ENCODE measurements around the gene MYCL.

DNA sequence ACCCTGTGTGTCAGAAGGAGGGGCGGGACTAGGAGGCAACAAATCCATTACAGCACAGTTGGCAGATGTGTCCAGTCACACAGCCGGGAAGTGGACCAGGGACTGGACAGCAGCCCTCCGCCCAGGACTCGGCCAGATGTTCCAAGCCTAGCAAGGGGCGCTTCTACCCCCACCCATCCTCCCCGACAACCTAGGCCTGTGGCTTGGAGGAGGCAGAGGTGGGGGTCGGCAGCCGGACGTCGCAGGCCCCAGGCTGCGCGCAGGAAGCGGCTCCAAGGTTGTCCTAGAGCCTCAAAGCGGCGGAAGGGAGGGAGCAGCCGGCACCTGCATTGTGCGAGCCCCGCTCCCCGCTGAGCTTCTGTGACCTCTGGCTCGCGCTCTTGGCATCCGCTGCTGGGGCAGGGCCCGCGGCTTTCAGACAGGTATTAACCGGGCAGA, 20.6 kb upstream of the MYCL start:
- TF ChIP-seq HDAC2 (IDR thresholded peaks at IDR 0.05), result no peak
- TF ChIP-seq, protein P1, sequence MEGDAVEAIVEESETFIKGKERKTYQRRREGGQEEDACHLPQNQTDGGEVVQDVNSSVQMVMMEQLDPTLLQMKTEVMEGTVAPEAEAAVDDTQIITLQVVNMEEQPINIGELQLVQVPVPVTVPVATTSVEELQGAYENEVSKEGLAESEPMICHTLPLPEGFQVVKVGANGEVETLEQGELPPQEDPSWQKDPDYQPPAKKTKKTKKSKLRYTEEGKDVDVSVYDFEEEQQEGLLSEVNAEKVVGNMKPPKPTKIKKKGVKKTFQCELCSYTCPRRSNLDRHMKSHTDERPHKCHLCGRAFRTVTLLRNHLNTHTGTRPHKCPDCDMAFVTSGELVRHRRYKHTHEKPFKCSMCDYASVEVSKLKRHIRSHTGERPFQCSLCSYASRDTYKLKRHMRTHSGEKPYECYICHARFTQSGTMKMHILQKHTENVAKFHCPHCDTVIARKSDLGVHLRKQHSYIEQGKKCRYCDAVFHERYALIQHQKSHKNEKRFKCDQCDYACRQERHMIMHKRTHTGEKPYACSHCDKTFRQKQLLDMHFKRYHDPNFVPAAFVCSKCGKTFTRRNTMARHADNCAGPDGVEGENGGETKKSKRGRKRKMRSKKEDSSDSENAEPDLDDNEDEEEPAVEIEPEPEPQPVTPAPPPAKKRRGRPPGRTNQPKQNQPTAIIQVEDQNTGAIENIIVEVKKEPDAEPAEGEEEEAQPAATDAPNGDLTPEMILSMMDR (IDR thresholded peaks at IDR 0.05 in 2 of 3, conservative IDR thresholded peaks at IDR 0.05 in 1 of 3; ENCODE audit: control insufficient read depth in 2 of 3, extremely low read depth in 1 of 3, insufficient read depth in 1 of 3, low read depth in 3 of 3, low read length in 3 of 3), result no peak
- TF ChIP-seq, protein P2, sequence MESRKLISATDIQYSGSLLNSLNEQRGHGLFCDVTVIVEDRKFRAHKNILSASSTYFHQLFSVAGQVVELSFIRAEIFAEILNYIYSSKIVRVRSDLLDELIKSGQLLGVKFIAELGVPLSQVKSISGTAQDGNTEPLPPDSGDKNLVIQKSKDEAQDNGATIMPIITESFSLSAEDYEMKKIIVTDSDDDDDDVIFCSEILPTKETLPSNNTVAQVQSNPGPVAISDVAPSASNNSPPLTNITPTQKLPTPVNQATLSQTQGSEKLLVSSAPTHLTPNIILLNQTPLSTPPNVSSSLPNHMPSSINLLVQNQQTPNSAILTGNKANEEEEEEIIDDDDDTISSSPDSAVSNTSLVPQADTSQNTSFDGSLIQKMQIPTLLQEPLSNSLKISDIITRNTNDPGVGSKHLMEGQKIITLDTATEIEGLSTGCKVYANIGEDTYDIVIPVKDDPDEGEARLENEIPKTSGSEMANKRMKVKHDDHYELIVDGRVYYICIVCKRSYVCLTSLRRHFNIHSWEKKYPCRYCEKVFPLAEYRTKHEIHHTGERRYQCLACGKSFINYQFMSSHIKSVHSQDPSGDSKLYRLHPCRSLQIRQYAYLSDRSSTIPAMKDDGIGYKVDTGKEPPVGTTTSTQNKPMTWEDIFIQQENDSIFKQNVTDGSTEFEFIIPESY (IDR thresholded peaks at IDR 0.05), result no peak
- no peak for TF ChIP-seq EZH2 (IDR thresholded peaks at IDR 0.05; ENCODE audit: borderline replicate concordance, control insufficient read depth, low read depth, low read length)
- TF ChIP-seq CHD2 (IDR thresholded peaks at IDR 0.05; ENCODE audit: borderline replicate concordance, low read depth, low read length), result no peak
- TF ChIP-seq SMC3 (IDR thresholded peaks at IDR 0.05; ENCODE audit: borderline replicate concordance, low read length), result no peak
- TF ChIP-seq, protein P3, sequence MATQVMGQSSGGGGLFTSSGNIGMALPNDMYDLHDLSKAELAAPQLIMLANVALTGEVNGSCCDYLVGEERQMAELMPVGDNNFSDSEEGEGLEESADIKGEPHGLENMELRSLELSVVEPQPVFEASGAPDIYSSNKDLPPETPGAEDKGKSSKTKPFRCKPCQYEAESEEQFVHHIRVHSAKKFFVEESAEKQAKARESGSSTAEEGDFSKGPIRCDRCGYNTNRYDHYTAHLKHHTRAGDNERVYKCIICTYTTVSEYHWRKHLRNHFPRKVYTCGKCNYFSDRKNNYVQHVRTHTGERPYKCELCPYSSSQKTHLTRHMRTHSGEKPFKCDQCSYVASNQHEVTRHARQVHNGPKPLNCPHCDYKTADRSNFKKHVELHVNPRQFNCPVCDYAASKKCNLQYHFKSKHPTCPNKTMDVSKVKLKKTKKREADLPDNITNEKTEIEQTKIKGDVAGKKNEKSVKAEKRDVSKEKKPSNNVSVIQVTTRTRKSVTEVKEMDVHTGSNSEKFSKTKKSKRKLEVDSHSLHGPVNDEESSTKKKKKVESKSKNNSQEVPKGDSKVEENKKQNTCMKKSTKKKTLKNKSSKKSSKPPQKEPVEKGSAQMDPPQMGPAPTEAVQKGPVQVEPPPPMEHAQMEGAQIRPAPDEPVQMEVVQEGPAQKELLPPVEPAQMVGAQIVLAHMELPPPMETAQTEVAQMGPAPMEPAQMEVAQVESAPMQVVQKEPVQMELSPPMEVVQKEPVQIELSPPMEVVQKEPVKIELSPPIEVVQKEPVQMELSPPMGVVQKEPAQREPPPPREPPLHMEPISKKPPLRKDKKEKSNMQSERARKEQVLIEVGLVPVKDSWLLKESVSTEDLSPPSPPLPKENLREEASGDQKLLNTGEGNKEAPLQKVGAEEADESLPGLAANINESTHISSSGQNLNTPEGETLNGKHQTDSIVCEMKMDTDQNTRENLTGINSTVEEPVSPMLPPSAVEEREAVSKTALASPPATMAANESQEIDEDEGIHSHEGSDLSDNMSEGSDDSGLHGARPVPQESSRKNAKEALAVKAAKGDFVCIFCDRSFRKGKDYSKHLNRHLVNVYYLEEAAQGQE (IDR thresholded peaks at IDR 0.05; ENCODE audit: low read depth, low read length), result no peak

Data from GM12878 (cell line).